Tibial nerve (tissue), 4 donors: Measurements from ENCODE around the gene ZFYVE16.

Experiments used
- EP300 ChIP-seq, 2 donors: sonication (generic); formaldehyde crosslinking; IDR thresholded peaks; one replicate each; pipeline ENCODE4 v1.6.1; 2017; ENCODE audit warnings: antibody characterized with exemption in 2 of 2, mild to moderate bottlenecking in 1 of 2
- POLR2A ChIP-seq, 2 donors: fragments of 450-650 bp; IDR thresholded peaks; one replicate each; pipeline ENCODE4 v1.6.1; 2017; ENCODE audit warnings: antibody characterized with exemption in 2 of 2, mild to moderate bottlenecking in 2 of 2, moderate library complexity in 2 of 2
- TF ChIP-seq, protein P1 (sequence below), 5 experiments: fragments of 200-600 bp in 3 of 5; fragments of 450-650 bp in 2 of 5; sonication (generic) in 3 of 5; IDR thresholded peaks; one replicate each; pipeline ENCODE4 v1.5.1; 2016 to 2019; ENCODE audit warnings: antibody characterized with exemption in 5 of 5, mild to moderate bottlenecking in 3 of 5, moderate library complexity in 2 of 5

DNA sequence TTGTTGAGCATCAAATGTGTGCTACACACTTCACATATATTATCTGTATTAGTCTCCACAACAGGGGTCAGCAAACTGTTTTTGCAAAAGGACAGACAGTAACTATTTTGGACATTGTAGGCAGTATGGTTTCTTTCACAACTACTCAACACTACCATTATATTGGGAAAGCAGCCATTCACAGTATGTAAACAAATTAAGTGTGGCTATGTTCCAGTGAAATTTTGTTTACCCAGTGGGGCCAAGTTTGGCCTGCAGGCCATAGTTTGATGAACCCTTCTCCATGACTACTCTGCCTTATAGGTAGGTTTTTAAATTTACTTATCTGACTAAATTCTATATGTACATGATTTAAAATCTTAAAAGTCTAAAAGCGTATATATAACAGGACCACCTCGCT lies 67.1 kb downstream of the ZFYVE16 start:
- TF ChIP-seq, protein P1, sequence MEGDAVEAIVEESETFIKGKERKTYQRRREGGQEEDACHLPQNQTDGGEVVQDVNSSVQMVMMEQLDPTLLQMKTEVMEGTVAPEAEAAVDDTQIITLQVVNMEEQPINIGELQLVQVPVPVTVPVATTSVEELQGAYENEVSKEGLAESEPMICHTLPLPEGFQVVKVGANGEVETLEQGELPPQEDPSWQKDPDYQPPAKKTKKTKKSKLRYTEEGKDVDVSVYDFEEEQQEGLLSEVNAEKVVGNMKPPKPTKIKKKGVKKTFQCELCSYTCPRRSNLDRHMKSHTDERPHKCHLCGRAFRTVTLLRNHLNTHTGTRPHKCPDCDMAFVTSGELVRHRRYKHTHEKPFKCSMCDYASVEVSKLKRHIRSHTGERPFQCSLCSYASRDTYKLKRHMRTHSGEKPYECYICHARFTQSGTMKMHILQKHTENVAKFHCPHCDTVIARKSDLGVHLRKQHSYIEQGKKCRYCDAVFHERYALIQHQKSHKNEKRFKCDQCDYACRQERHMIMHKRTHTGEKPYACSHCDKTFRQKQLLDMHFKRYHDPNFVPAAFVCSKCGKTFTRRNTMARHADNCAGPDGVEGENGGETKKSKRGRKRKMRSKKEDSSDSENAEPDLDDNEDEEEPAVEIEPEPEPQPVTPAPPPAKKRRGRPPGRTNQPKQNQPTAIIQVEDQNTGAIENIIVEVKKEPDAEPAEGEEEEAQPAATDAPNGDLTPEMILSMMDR (IDR thresholded peaks at IDR 0.05), result no peak
- no peak for TF ChIP-seq POLR2A (IDR thresholded peaks at IDR 0.05)
- no peak for TF ChIP-seq EP300 (IDR thresholded peaks at IDR 0.05)
